Endothelial cell of umbilical vein (primary cell): ENCODE data around the gene CTSC. TPM values are rescaled to one million over a fixed set of nuclear protein-coding genes. Genes with fewer than 3 reads are reported as not detected.

Experiments used
- BruUV-seq: library from RNA; stranded (reverse); fragments of 400-500 nt; replicated peaks from 2 replicates; lab custom pipeline; 2021; lab: Mats Ljungman, UMichigan
- CTCF ChIA-PET: fragments of 300-600, 350-600 bp; sonication (Branson Sonifier 250); formaldehyde crosslinking; loops from one replicate; lab custom pipeline; 2021; ENCODE audit warnings: antibody characterized with exemption, inconsistent platforms; lab: Charles Lee
- POLR2A ChIA-PET: fragments of 300-600, 350-600 bp; sonication (Branson Sonifier 250); formaldehyde crosslinking; loops from one replicate; lab custom pipeline; 2021; ENCODE audit warnings: antibody characterized with exemption, inconsistent platforms; lab: Charles Lee
- DNase-seq: peaks from one replicate; pipeline ENCODE4 v3.0.0-alpha.2; 2011; ENCODE audit warnings: low read depth, low spot score
- FAIRE-seq: peaks from 2 replicates; lab custom pipeline; 2011; peaks lifted over from hg19 to GRCh38; lab: Jason Lieb, UNC
- H2AFZ ChIP-seq: 2 replicates; pipeline ENCODE4 v1.6.0; 2012; ENCODE audit warnings: low read depth, low read length, control low read depth, inconsistent platforms
- H3K27ac ChIP-seq: 2 replicates; pipeline ENCODE4 v1.5.1; 2011; ENCODE audit warnings: low read depth, mild to moderate bottlenecking, control low read depth, low read length, moderate library complexity; ENCODE audit not compliant: insufficient read depth
- H3K27me3 ChIP-seq, 2 experiments: 2 replicates each; pipeline versions ENCODE4 v1.6.0 to v1.6.1; 2011; ENCODE audit warnings: low read length in 2 of 2, mixed read lengths in 1 of 2; ENCODE audit not compliant: control insufficient read depth in 2 of 2, insufficient read depth in 2 of 2
- H3K36me3 ChIP-seq, 2 experiments: 2 replicates in 1 of 2; 3 replicates in 1 of 2; pipeline ENCODE4 v1.5.1; 2011; ENCODE audit warnings: low read length in 2 of 2, mild to moderate bottlenecking in 1 of 2, moderate library complexity in 1 of 2; ENCODE audit not compliant: control insufficient read depth in 2 of 2, insufficient read depth in 2 of 2; ENCODE audit errors: extremely low read depth in 1 of 2
- H3K4me1 ChIP-seq: 3 replicates; pipeline ENCODE4 v1.5.1; 2011; ENCODE audit warnings: mild to moderate bottlenecking, low read length; ENCODE audit not compliant: control insufficient read depth, insufficient read depth; ENCODE audit errors: extremely low read depth
- H3K4me2 ChIP-seq: 2 replicates; pipeline ENCODE4 v1.6.1; 2011; ENCODE audit warnings: low read length, control low read depth, mixed read lengths; ENCODE audit not compliant: insufficient read depth
- H3K4me3 ChIP-seq, 3 experiments: fragments of 200-600 bp in 1 of 3; sonication (generic), shearing (Covaris generic) in 1 of 3; replicated peaks in 1 of 3; 2 replicates each; pipeline ENCODE4 v1.5.1; 2011 to 2016; ENCODE audit warnings: control low read depth in 3 of 3, low read length in 3 of 3, mild to moderate bottlenecking in 2 of 3, inconsistent platforms in 1 of 3, low read depth in 1 of 3, moderate library complexity in 1 of 3; ENCODE audit not compliant: insufficient read depth in 1 of 3
- H3K79me2 ChIP-seq: 2 replicates; pipeline ENCODE4 v1.6.0; 2012; ENCODE audit warnings: low read length, inconsistent platforms; ENCODE audit not compliant: control insufficient read depth, insufficient read depth
- H3K9ac ChIP-seq: replicated peaks from 2 replicates; pipeline ENCODE3; 2011; ENCODE audit warnings: low read length, control low read depth; ENCODE audit not compliant: insufficient read depth; ENCODE audit errors: extremely low read depth
- H3K9me1 ChIP-seq: replicated peaks from 3 replicates; pipeline ENCODE4 v1.6.0; 2011; ENCODE audit warnings: mild to moderate bottlenecking, low read length; ENCODE audit not compliant: control insufficient read depth, insufficient read depth; ENCODE audit errors: extremely low read depth
- H3K9me3 ChIP-seq: replicated peaks from 2 replicates; pipeline ENCODE4 v1.5.1; 2012; ENCODE audit warnings: low read length, inconsistent platforms; ENCODE audit not compliant: control insufficient read depth, insufficient read depth
- H4K20me1 ChIP-seq: replicated peaks from 2 replicates; pipeline ENCODE3; 2011; ENCODE audit warnings: mild to moderate bottlenecking, low read length; ENCODE audit not compliant: control insufficient read depth, insufficient read depth; ENCODE audit errors: extremely low read depth
- CTCF ChIP-seq, 2 donors: IDR thresholded peaks; 1 replicate in 1 of 2; 2 replicates in 1 of 2; pipeline ENCODE4 v1.5.1; 2011; ENCODE audit warnings: low read length in 2 of 2, mild to moderate bottlenecking in 2 of 2, moderate library complexity in 2 of 2, control low read depth in 1 of 2, inconsistent platforms in 1 of 2, low read depth in 1 of 2; ENCODE audit not compliant: insufficient read depth in 1 of 2; ENCODE audit errors: extremely low read depth in 1 of 2
- FOS ChIP-seq: IDR thresholded peaks from 2 replicates; pipeline ENCODE4 v1.6.1; 2011; ENCODE audit warnings: mild to moderate bottlenecking, low read length, moderate library complexity, borderline replicate concordance; ENCODE audit not compliant: insufficient read depth
- GATA2 ChIP-seq: IDR thresholded peaks from 2 replicates; pipeline ENCODE4 v1.7.0; 2011; ENCODE audit warnings: low read depth, mild to moderate bottlenecking, moderate library complexity, mixed read lengths, low read length; ENCODE audit not compliant: insufficient read length, insufficient read depth
- JUN ChIP-seq: IDR thresholded peaks from 2 replicates; pipeline ENCODE4 v1.6.1; 2011; ENCODE audit warnings: borderline replicate concordance, low read depth; ENCODE audit not compliant: insufficient read length, insufficient read depth
- MAX ChIP-seq: IDR thresholded peaks from 2 replicates; pipeline ENCODE4 v1.6.1; 2011; ENCODE audit not compliant: insufficient read depth, insufficient read length
- POLR2AphosphoS5 ChIP-seq: IDR thresholded peaks from 2 replicates; pipeline ENCODE4 v1.6.1; 2012; ENCODE audit warnings: low read depth, mild to moderate bottlenecking, control low read depth, low read length, moderate library complexity; ENCODE audit not compliant: insufficient read depth
- dilution Hi-C: fragments of 300-500 bp; cut with MboI; formaldehyde crosslinking; loops from one replicate; pipeline ENCODE4 v1.15.0; 2019; ENCODE audit warnings: low sequenced_read_pairs; ENCODE audit not compliant: extremely low pct_ligation_motif_present
- intact Hi-C: fragments of 100-400 bp; cut with micrococcal nuclease; formaldehyde crosslinking; loops from one replicate; pipeline ENCODE4 v1.10.0; 2022
- polyA plus RNA-seq, 4 experiments: library from polyadenylated mRNA; depleted of rRNA in 3 of 4; stranded (reverse) in 3 of 4; unstranded in 1 of 4; fragments of >200 nt; gene quantifications; 2 replicates each; pipeline versions ENCODE4 v1.2.1 to v1.2.3, GENCODE V29; 2011 to 2012; ENCODE audit warnings: missing spikeins in 1 of 4
- total RNA-seq: library from RNA; stranded (reverse); gene quantifications from 2 replicates; pipeline ENCODE4 v1.2.3, GENCODE V29; 2021

CTSC gene
- total and polyA plus RNA-seq, 2 donors (not counting 3 experiments of a cell fraction or from before 2014, with no cell fraction given), result 130 to 186 TPM

GRCh38 chr11:88297421-88297820, 40.1 kb downstream of the CTSC start:
- TF ChIP-seq CTCF (IDR thresholded peaks at IDR 0.05; ENCODE audit: extremely low read depth in 1 of 2, insufficient read depth in 1 of 2, low read depth in 1 of 2, low read length in 2 of 2) (no peak), JUN (no peak), FOS (no peak), MAX (no peak), POLR2AphosphoS5 (no peak), GATA2 (no peak)
- no peak overlapping the region for H3K27ac ChIP-seq
- dilution Hi-C loops, result no loop called here
- DNase-seq (no peak), FAIRE-seq (no peak)
- peaks cover 3 to 9% of the 10 kb centered on the region in 2 experiments for H3K36me3 ChIP-seq
- no peaks in the 10 kb centered on the region for H3K27me3 ChIP-seq
- H3K79me2 ChIP-seq, result no peaks in the 10 kb centered on the region
- no peak overlapping the region for H2AFZ ChIP-seq
- H3K9me1 ChIP-seq, result no peaks in the 10 kb centered on the region
- H3K4me3 ChIP-seq, result no peak overlapping the region
- peaks cover 3% of the 10 kb centered on the region for H3K4me1 ChIP-seq
- no peaks in the 10 kb centered on the region for H3K9me3 ChIP-seq
- intact Hi-C loops, result no loop called here
- POLR2A ChIA-PET, result no interaction called here
- no peaks in the 10 kb centered on the region for H4K20me1 ChIP-seq
- no peak overlapping the region for H3K4me2 ChIP-seq
- CTCF ChIA-PET, result no interaction called here
- no peak overlapping the region for H3K9ac ChIP-seq
- BruUV-seq, result no TSS peak
